ELF-1 (cell line): ENCODE results near the gene GLG1.
"Not testable (repeated sequence)": the region's sequence is repeated elsewhere in the genome, so short reads cannot be mapped to it uniquely, and the experiment has no call there.

Experiments
- DNase-seq: peaks from one replicate; pipeline ENCODE4 v3.0.0-alpha.2; 2016; ENCODE audit warnings: low read depth, low spot score

Gene GLG1

DNA sequence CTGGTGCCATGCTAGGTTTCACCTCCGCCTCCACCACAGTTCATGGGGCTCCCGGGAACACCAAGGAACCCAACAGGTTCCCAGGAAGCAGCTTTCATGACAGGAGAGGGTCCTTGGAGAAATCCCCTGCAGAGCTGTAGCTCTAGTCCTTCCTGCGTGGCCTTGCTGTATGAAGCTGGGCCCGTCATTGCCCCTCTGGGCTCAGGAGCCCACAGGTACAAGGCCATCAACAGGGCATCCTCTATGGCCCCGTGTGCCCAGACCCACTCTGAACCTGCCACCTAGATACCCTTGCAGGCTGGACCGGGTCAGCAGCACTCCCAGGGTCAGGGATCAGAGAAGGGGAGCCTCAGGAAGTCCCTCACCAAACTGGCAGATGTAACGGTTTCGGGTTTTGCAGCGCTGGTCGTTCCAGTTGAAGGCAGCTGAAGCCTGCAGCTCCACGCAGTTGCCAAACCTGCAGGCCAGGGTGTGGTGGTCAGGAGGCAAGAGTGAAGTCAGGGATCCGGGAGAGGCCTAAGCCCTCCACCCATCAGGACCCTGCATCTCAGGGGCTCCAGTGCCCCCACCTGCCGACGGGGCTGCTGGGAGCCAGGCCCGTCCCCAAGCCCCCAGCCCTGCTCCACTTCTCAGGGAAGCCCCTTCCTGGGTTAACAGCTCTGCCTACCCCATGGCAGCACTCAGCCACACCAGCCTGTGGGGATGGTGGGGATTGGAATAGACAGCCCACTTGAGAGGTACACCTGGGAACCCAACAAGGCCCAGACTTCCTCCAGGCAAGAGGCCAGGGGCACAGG, 197.5 kb downstream of the GLG1 start:
- DNase-seq, result not testable (repeated sequence)

DNA sequence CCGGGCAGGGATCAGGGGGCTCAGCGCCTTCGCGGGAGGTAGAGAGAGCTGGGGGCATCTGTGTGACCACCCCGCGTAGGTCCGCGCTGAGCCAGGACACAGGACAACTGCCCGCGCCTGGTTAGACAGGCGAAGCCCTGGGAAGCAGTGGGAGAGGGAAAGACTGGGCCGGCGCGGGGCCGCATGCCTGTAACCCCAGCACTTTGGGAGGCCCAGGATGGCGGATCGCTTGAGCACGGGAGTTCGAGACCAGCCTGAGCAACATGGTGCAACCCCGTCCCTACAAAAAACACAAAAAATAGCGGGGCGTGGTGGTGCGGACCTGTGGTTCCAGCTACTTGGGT, 199.6 kb downstream of the GLG1 start:
- peak; percentile 60 for DNase-seq

DNA sequence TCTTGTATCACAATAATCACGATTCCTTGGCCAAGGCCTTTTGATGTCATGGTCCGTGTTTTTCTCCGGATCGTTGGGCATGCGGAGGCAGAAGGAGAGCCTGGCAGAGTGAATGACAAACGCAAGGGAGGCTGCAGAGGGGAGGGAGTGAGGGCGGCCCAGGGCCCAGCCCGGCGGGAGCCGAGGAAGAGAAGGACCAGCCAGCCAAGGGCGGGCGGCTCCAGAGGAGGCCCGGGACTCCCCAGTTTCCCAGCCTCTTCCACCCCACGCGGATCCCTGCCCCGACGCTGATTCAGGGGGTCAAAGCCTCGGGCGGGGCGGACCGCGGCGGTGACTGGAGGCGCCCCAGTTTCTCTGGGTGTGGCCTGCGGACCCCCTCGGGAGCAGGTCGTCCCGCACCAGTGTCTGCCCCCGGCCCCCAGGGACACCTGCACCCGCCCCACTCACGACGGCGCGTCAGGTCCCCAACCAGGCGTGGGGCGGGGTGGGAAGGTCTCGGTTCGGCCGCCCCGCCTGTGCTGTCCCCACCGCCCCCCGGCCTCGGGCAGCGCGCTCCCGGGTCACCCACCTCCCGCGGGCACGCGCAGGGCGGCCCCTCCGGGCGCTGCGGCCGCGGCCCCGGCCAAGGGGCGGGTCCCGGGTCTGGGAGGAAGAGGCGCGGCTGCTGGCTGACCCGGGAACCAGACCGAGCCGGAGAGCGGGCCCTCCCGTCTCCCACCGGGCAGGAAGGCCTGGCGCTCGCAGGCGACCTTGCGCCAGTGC, 200.1 kb downstream of the GLG1 start:
- not testable (repeated sequence) for DNase-seq

DNA sequence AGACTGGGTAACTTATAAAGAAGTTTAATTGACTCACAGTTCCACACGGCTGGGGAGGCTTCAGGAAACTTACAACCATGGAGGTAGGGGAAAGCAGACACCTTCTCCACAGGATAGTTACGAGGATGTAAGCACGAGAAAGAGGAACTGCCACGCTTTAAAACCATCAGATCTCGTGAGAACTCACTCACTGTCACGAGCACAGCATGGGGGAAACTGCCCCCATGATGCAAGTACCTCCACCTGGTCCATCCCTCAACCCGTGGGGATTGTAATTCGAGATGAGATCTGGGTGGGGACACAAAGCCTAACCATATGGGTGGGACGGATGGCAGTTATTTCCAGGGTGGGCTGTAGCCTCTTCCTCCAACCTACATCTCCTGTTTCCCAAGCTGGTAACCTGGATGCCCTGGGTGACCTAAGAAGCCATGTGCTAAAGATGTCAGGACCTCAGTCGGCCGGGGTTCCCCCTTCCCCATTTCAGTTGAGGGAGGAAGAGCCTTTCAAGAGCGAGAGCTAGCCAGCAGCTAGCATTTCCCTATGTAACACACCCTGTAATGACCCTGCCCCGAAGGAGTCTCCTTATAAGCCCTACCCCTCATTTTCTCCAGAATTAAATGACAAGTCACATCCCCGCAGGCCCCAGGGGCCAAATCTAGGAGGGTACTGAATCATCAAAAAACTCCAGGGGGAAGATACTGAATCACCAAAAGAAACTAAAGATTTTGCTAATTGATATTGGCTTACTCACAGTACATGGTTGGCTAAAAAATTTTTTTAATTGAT, 202.6 kb downstream of the GLG1 start:
- DNase-seq, result not testable (repeated sequence)

DNA sequence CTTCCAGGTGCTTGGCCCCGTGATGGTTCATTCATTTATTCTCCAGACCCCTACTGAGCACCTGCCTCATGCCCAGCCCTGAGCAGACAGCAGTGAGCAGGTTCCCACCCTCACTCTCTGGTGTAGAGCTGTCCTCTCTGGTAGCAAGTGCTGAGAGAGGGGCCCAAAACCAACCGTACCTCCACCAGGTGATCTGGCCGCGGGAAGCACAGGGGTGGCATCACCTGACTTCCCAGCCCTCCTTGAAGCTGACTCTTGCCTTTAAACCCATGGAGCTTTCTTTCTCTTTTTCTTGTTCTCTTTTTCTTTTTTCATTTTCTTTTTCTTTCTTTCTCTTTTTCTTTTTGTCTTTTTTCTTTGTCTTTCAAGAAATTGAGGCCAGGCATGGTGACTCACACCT, 206.7 kb downstream of the GLG1 start:
- DNase-seq, result not testable (repeated sequence)

DNA sequence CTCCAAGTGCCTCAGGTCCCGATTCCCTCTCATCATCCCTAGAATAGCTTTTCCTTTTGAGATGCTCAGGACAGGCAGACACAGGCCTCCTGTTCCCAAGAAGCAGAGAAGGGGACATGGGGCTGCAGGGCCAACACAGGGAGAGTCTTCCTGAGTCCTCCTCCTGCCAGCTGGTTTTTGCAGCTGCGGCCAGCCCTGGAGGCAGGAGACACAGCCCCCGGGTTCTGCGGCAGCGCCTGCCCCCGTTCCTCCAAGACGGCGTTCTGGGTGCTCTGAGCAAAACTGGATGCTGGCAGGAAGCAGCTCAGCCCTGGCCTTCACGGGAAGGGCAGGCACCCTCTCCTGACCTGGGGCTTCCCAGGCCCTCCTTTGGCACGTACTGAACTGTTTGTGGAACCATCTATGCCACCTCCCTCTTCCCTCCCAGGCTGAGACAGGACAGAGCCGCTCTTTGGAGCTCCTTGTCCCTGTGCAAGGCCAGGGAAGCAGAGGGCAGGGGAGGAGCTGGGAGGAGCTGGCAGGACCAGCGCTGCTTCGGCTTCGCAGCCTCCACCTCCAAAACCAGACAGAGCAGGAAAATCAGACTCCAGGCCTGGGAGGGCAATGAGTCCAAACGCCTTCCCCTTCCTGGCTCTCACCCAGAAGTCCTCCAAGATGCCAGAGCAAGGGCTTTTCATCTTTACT, 208.6 kb downstream of the GLG1 start:
- DNase-seq, result not testable (repeated sequence)
